Heart right ventricle (tissue), 16 donors: ENCODE results near the gene RET. TPM values are rescaled to one million over a fixed set of nuclear protein-coding genes. Genes with fewer than 3 reads are reported as not detected.

Source experiments
- ATAC-seq, 8 donors: fragments of 200-7000 bp; cut with Tn5 transposase; one replicate each; pipeline ENCODE4 v1.9.1; 2020; ENCODE audit warnings: mild to moderate bottlenecking in 8 of 8, moderate library complexity in 8 of 8, moderate number of reproducible peaks in 1 of 8
- DNase-seq, 2 donors: peaks; one replicate each; pipeline ENCODE4 v3.0.0-alpha.2; 2020
- H3K27ac ChIP-seq, 10 donors: fragments of 200-600 bp; sonication (generic) in 2 of 10; one replicate each; pipeline versions ENCODE4 v1.5.0 to v1.8.0; 2020 to 2022; ENCODE audit warnings: mild to moderate bottlenecking in 3 of 10
- H3K27me3 ChIP-seq, 7 donors: fragments of 200-600 bp; one replicate each; pipeline ENCODE4 v1.8.0; 2021 to 2022; ENCODE audit warnings: mild to moderate bottlenecking in 2 of 7
- H3K36me3 ChIP-seq, 9 donors: fragments of 200-600 bp; sonication (generic) in 1 of 9; one replicate each; pipeline versions ENCODE4 v1.5.0 to v1.8.0; 2020 to 2022; ENCODE audit warnings: mild to moderate bottlenecking in 2 of 9
- H3K4me1 ChIP-seq, 9 donors: fragments of 200-600 bp; sonication (generic) in 1 of 9; one replicate each; pipeline versions ENCODE4 v1.5.0 to v1.8.0; 2020 to 2022; ENCODE audit warnings: mild to moderate bottlenecking in 4 of 9
- H3K4me3 ChIP-seq, 10 donors: fragments of 200-600 bp; sonication (generic) in 2 of 10; one replicate each; pipeline versions ENCODE4 v1.5.0 to v1.8.0; 2020 to 2022; ENCODE audit warnings: mild to moderate bottlenecking in 7 of 10, moderate library complexity in 2 of 10
- H3K9me3 ChIP-seq, 11 donors: fragments of 200-600 bp in 10 of 11; sonication (generic) in 2 of 11; one replicate each; pipeline versions ENCODE4 v1.5.0 to v1.8.0; 2013 to 2022; ENCODE audit warnings: mild to moderate bottlenecking in 2 of 11, control low read depth in 1 of 11, moderate library complexity in 1 of 11
- CTCF ChIP-seq, 9 donors: fragments of 200-600 bp; sonication (generic) in 2 of 9; IDR thresholded peaks; one replicate each; pipeline versions ENCODE4 v1.5.0 to v1.8.0; 2021 to 2022; ENCODE audit warnings: antibody characterized with exemption in 9 of 9, mild to moderate bottlenecking in 5 of 9, moderate library complexity in 1 of 9
- WGBS, 2 donors: extraction: QIAGEN DNeasy Blood & Tissue Kit; methylation state at CpG; one replicate each; pipeline ENCODE4 v1.1.7; 2013; ENCODE audit warnings: inconsistent platforms in 1 of 2; 5-methylcytosine and 5-hydroxymethylcytosine counted together
- intact Hi-C, 10 donors: fragments of 100-400 bp; cut with DNase I; formaldehyde crosslinking; loops; one replicate each; pipeline versions ENCODE4 v1.11.1 to v1.14.2; 2022
- polyA plus RNA-seq, 2 donors: library from polyadenylated mRNA; stranded (reverse); fragments of 200-250 nt; gene quantifications; one replicate each; pipeline ENCODE4 v1.2.3, GENCODE V29; 2013
- total RNA-seq, 10 donors: library from RNA; stranded (reverse); fragmentation: NEBNext Ultra II Directional in 3 of 10; extraction: Animal tissue kit (Norgen Biotek cat#: 25700) in 3 of 10; gene quantifications; one replicate each; pipeline versions ENCODE4 v1.2.1 to v1.2.4, GENCODE V29; 2021 to 2023
- donor health status: Arrhythmogenic right ventricular cardiomyopathy.
- donor health status: ischemic (EF 13 %, LVEDD 7.1; RV severe dilation, severe dysfunction).
- donor health status: healthy with polysubstance abuse.
- donor health status: DM: no; HTN: yes; CAD: no.
- donor health status: DM: no; HTN: no; CAD: no.
- donor health status: ischemic (EF 25% LVEDD 6.9; RV normal size, moderate dysfunction).
- donor health status: ischemic (EF 25% LVEDD 5.7; RV mildly dilated, moderate dysfunction).
- donor health status: healthy.
- donor health status: DM: yes; HTN: yes; CAD: no.
- donor health status: Ischemic cardiomyopathy.
- donor health status: ischemic (EF 35%, LVEDD 5.7; RV mildly dilated, moderate dysfunction).
- donor health status: nonischemic (EF 11% LVEDD 7.7; RV severe dilation, severe dysfunction).
- donor health status: DM: yes; HTN: yes; CAD: no.
- donor health status: PGD.
- donor health status: ischemic (EF 29% LVEDD 5.4; RV normal size, mild dysfunction).
- donor health status: nonischemic (EF 23%, LVEDD 6.1; RV moderate dilation, normal function).

RET gene
- total and polyA plus RNA-seq, 12 donors, result 0.38 to 2.6 (median 1.2) TPM

GRCh38 chr10:43064331-43065075, 12.4 kb upstream of the RET start:
- 75 to 76% methylated on average over 11 of the region's 11 CpGs for WGBS, 2 donors
- H3K36me3 ChIP-seq, result no peaks in the 10 kb centered on the region
- peaks cover 0 to 10% (median 0%) of the 10 kb centered on the region in 9 donors for H3K4me1 ChIP-seq
- no peak for TF ChIP-seq CTCF (IDR thresholded peaks at IDR 0.05)
- intact Hi-C loops, result no loop called here
- no peak overlapping the region for H3K4me3 ChIP-seq
- ATAC-seq (no peak), DNase-seq (no peak)
- H3K9me3 ChIP-seq, result no peaks in the 10 kb centered on the region
- no peak overlapping the region for H3K27ac ChIP-seq
- peaks cover 0 to 6% (median 0%) of the 10 kb centered on the region in 7 donors for H3K27me3 ChIP-seq

- H3K27me3 ChIP-seq, result peaks cover 0 to 8% (median 0%) of the 10 kb centered on the region in 7 donors
- ATAC-seq (no peak), DNase-seq (no peak)
- intact Hi-C loops, result no loop called here
- no peak overlapping the region for H3K27ac ChIP-seq
- H3K36me3 ChIP-seq, result no peaks in the 10 kb centered on the region
- peaks cover 0 to 6% (median 0%) of the 10 kb centered on the region in 9 donors for H3K4me1 ChIP-seq
- H3K4me3 ChIP-seq, result no peak overlapping the region
- no peak for TF ChIP-seq CTCF (IDR thresholded peaks at IDR 0.05)
- WGBS, 2 donors, result 75 to 91% methylated on average over 1 of the region's 1 CpG
- no peaks in the 10 kb centered on the region for H3K9me3 ChIP-seq
These were observed 11.6 kb upstream of the RET start for GRCh38 chr10:43065234-43065633.

GRCh38 chr10:43065761-43066160, 11.1 kb upstream of the RET start:
- WGBS, 2 donors, result 86 to 96% methylated on average over 6 of the region's 6 CpGs
- DNase-seq (no peak), ATAC-seq (no peak)
- peaks cover 0 to 4% (median 0%) of the 10 kb centered on the region in 9 donors for H3K4me1 ChIP-seq
- no peak overlapping the region for H3K4me3 ChIP-seq
- no peaks in the 10 kb centered on the region for H3K9me3 ChIP-seq
- no peak for TF ChIP-seq CTCF (IDR thresholded peaks at IDR 0.05)
- peaks cover 0 to 9% (median 0%) of the 10 kb centered on the region in 7 donors for H3K27me3 ChIP-seq
- H3K27ac ChIP-seq, result no peak overlapping the region
- no peaks in the 10 kb centered on the region for H3K36me3 ChIP-seq
- intact Hi-C loops, result no loop called here

GRCh38 chr10:43066481-43066880, 10.4 kb upstream of the RET start:
- WGBS, 2 donors, result 60 to 77% methylated on average over 3 of the region's 3 CpGs
- no peak overlapping the region for H3K27ac ChIP-seq
- no peak for TF ChIP-seq CTCF (IDR thresholded peaks at IDR 0.05)
- intact Hi-C loops, result no loop called here
- DNase-seq (no peak), ATAC-seq (no peak)
- peaks cover 0 to 4% (median 0%) of the 10 kb centered on the region in 9 donors for H3K4me1 ChIP-seq
- no peaks in the 10 kb centered on the region for H3K36me3 ChIP-seq
- no peaks in the 10 kb centered on the region for H3K9me3 ChIP-seq
- peaks cover 0 to 7% (median 0%) of the 10 kb centered on the region in 7 donors for H3K27me3 ChIP-seq
- no peak overlapping the region for H3K4me3 ChIP-seq
